ENCODE results near the gene CUL2. TPM values are rescaled to one million over a fixed set of nuclear protein-coding genes. Genes with fewer than 3 reads are reported as not detected.
A peak's percentile ranks its signal among the peaks of the same experiment; 100 is the strongest.

Gene CUL2
- total RNA-seq, 1 experiment from 2014 or later, result 30.7 TPM

GRCh38 chr10:34964166-34964800, 125.9 kb downstream of the CUL2 start:
- H3K27ac Mint-ChIP-seq (ENCODE audit: low read depth, unreplicated experiment), result no peak overlapping the region
- CTCF ChIA-PET, result interaction anchor here (0.7 kb wide), 1 partner anchor 243 kb away, joined by 4 read pairs; no protein-coding TSS in a partner anchor
- H3K4me3 Mint-ChIP-seq (ENCODE audit: unreplicated experiment), result no peak overlapping the region
- no peaks in the 10 kb centered on the region for H3K27me3 Mint-ChIP-seq (ENCODE audit: insufficient read depth, unreplicated experiment)
- no TSS peak for BruUV-seq (replicated peaks)
- POLR2A ChIA-PET, result no interaction called here
- TF ChIP-seq CTCF (IDR thresholded peaks at IDR 0.05; ENCODE audit: unreplicated experiment), result no peak
- no peak for DNase-seq (ENCODE audit: unreplicated experiment)
- peaks cover 6% of the 10 kb centered on the region for H3K4me1 Mint-ChIP-seq (ENCODE audit: insufficient read depth, unreplicated experiment)
- intact Hi-C loops (cut with micrococcal nuclease), result no loop called here
- H3K9me3 Mint-ChIP-seq (ENCODE audit: unreplicated experiment), result no peaks in the 10 kb centered on the region
- H3K36me3 Mint-ChIP-seq (ENCODE audit: insufficient read depth, unreplicated experiment), result peaks cover 5% of the 10 kb centered on the region

DNA sequence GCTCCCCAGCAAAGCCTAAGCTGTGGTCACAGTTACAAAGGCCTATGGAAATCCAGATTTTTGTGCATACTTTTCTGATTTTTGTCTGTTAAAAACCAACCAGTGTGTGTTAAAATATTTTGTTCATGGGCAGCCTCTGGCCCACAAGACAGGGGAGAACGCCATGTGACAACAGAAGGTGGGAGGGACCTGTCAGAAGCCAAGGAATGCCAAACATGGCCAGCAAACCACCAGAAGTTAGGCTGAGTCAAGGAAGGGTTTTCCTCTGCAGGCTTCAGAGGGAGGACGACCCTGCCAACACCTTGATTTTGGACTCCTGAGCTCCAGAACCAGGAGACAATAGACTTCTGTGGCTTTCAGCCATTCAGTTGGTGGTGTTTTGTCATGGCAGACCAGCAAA, 127.3 kb downstream of the CUL2 start:
- intact Hi-C loops (cut with micrococcal nuclease), result no loop called here
- Mint-ChIP-seq H3K4me1 (ENCODE audit: insufficient read depth, unreplicated experiment) (peaks cover 6% of the 10 kb centered on the region), H3K9me3 (ENCODE audit: unreplicated experiment) (no peaks in the 10 kb centered on the region), H3K27me3 (ENCODE audit: insufficient read depth, unreplicated experiment) (no peaks in the 10 kb centered on the region), H3K36me3 (ENCODE audit: insufficient read depth, unreplicated experiment) (peaks cover 5% of the 10 kb centered on the region), H3K4me3 (ENCODE audit: unreplicated experiment) (no peak overlapping the region), H3K27ac (ENCODE audit: low read depth, unreplicated experiment) (no peak overlapping the region)
- ChIA-PET POLR2A (no interaction called here), CTCF (interaction anchor here (0.5 to 0.6 kb wide), 2 partner anchors 22 to 238 kb away, joined by 3 to 4 read pairs; no protein-coding TSS in a partner anchor)
- no peak for TF ChIP-seq CTCF (IDR thresholded peaks at IDR 0.05; ENCODE audit: unreplicated experiment)
- BruUV-seq (replicated peaks), result no TSS peak
- no peak for DNase-seq (ENCODE audit: unreplicated experiment)

- H3K4me1 Mint-ChIP-seq (ENCODE audit: insufficient read depth, unreplicated experiment), result no peaks in the 10 kb centered on the region
- no peak overlapping the region for H3K27ac Mint-ChIP-seq (ENCODE audit: low read depth, unreplicated experiment)
- no peaks in the 10 kb centered on the region for H3K27me3 Mint-ChIP-seq (ENCODE audit: insufficient read depth, unreplicated experiment)
- ChIA-PET POLR2A (no interaction called here), CTCF (interaction anchor here (0.6 to 1.8 kb wide), 3 partner anchors 218 to 323 kb away, joined by 3 to 9 read pairs (median 3); no protein-coding TSS in a partner anchor)
- no TSS peak for BruUV-seq (replicated peaks)
- no peaks in the 10 kb centered on the region for H3K9me3 Mint-ChIP-seq (ENCODE audit: unreplicated experiment)
- H3K4me3 Mint-ChIP-seq (ENCODE audit: unreplicated experiment), result no peak overlapping the region
- intact Hi-C loops (cut with micrococcal nuclease), result loop anchor here (1.0 kb wide), 1 partner anchor 237 kb away; no protein-coding TSS in a partner anchor
- H3K36me3 Mint-ChIP-seq (ENCODE audit: insufficient read depth, unreplicated experiment), result no peaks in the 10 kb centered on the region
- DNase-seq (ENCODE audit: unreplicated experiment), result no peak
- TF ChIP-seq CTCF (IDR thresholded peaks at IDR 0.05; ENCODE audit: unreplicated experiment), result peak; percentile 33
Observed at GRCh38 chr10:34960983-34961382, 129.2 kb downstream of the CUL2 start.

DNA sequence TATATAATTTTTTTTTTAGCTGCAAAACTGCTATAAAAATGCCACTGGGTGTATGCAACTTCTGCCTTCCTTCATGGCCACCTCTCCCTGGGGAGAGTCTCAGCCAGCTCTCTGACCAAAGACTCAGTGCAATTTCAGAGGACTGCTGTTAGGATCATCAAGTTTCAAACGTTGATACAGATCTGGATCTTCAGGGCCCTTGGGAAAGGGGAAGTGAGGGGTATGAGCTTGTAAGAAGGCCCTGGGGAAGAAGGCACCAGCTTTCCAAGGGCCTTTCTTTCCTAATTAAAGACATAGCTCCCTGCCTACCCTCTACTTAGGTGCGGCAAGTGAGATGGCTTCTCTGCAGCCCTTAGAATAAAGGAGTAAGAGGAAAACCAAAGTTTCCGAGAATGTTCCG, 130.4 kb downstream of the CUL2 start:
- Mint-ChIP-seq H3K27me3 (ENCODE audit: insufficient read depth, unreplicated experiment) (no peaks in the 10 kb centered on the region), H3K9me3 (ENCODE audit: unreplicated experiment) (no peaks in the 10 kb centered on the region), H3K27ac (ENCODE audit: low read depth, unreplicated experiment) (no peak overlapping the region), H3K36me3 (ENCODE audit: insufficient read depth, unreplicated experiment) (no peaks in the 10 kb centered on the region), H3K4me3 (ENCODE audit: unreplicated experiment) (no peak overlapping the region), H3K4me1 (ENCODE audit: insufficient read depth, unreplicated experiment) (peaks cover 11% of the 10 kb centered on the region)
- no peak for TF ChIP-seq CTCF (IDR thresholded peaks at IDR 0.05; ENCODE audit: unreplicated experiment)
- DNase-seq (ENCODE audit: unreplicated experiment), result no peak
- no TSS peak for BruUV-seq (replicated peaks)
- POLR2A ChIA-PET, result interaction anchor here (0.6 kb wide), 1 partner anchor 25 kb away, joined by 3 read pairs; no protein-coding TSS in a partner anchor
- intact Hi-C loops (cut with micrococcal nuclease), result loop anchor here (5.0 kb wide), 1 partner anchor 147 kb away; no protein-coding TSS in a partner anchor
- CTCF ChIA-PET, result interaction anchor here (0.6 to 1.3 kb wide), 2 partner anchors 17 to 235 kb away, joined by 3 to 4 read pairs; no protein-coding TSS in a partner anchor
